ENCODE results near the gene SNAP23.

DNA sequence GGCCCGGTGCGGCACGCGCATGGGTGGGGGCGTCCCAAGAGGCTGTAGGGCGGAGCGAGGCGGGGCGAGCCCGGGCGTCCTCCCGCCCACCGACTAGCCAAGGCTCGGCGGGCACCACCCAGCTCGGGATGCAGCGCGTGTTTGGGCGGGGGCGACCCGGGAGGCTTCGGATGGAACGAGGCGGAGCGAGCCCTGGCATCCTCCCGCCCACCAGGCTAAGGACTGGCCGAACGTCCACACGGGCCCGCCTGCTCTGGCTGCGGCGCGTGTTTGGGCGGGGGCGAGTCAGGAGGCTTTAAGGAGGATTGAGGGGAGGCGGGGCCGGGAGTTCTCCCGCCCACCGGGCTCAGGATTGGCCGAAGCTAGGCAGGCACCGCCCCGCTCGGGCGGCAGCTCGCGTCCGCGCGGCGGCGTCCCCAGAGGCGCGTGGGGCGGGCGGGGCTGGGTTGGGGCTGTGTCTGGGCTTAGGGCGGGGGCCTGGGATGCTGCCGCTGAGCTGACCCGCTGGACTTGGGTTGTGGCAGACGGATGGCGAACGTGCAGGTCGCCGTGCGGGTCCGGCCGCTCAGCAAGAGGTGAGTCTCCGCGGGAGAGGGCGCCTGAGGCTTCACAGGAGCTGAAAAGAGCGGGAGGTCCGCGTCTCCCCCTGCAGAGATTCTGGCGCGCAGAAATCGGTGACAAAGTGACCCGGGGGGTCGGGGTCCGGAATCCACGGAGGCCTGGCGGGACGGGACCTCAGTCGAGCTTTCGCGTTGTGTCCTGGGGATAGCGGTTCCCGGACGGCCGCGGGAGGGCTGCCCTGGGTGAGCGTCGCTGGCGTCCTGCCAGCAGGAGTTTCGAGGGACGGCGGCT lies 80.0 kb downstream of the SNAP23 start, which contains the start of gene STARD9:
- TF ChIP-seq, protein P1, sequence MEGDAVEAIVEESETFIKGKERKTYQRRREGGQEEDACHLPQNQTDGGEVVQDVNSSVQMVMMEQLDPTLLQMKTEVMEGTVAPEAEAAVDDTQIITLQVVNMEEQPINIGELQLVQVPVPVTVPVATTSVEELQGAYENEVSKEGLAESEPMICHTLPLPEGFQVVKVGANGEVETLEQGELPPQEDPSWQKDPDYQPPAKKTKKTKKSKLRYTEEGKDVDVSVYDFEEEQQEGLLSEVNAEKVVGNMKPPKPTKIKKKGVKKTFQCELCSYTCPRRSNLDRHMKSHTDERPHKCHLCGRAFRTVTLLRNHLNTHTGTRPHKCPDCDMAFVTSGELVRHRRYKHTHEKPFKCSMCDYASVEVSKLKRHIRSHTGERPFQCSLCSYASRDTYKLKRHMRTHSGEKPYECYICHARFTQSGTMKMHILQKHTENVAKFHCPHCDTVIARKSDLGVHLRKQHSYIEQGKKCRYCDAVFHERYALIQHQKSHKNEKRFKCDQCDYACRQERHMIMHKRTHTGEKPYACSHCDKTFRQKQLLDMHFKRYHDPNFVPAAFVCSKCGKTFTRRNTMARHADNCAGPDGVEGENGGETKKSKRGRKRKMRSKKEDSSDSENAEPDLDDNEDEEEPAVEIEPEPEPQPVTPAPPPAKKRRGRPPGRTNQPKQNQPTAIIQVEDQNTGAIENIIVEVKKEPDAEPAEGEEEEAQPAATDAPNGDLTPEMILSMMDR (IDR thresholded peaks at IDR 0.05), result no peak
- TF ChIP-seq POLR2A (IDR thresholded peaks at IDR 0.05), result peak; percentile 66 to 79
